ENCODE measurements around the gene UGT1A5.

UGT1A5 gene

GRCh38 chr2:233811732-233812131 is 99.0 kb downstream of the UGT1A5 start:
- TF ChIP-seq POLR2AphosphoS5 (IDR thresholded peaks at IDR 0.05; ENCODE audit: low read depth, low read length), result no peak
- no peak for TF ChIP-seq FOXP2 (optimal IDR thresholded peaks at IDR 0.05; ENCODE audit: borderline replicate concordance, extremely low read depth, extremely low read length, insufficient read depth)
- TF ChIP-seq REST (IDR thresholded peaks at IDR 0.05; ENCODE audit: insufficient read depth in 1 of 2, low read depth in 2 of 2, low read length in 2 of 2), result no peak
- TF ChIP-seq SIN3A (IDR thresholded peaks at IDR 0.05; ENCODE audit: borderline replicate concordance, insufficient read depth, low read length), result no peak
- no peak for TF ChIP-seq TAF1 (IDR thresholded peaks at IDR 0.05; ENCODE audit: borderline replicate concordance, insufficient read depth, low read length)

DNA sequence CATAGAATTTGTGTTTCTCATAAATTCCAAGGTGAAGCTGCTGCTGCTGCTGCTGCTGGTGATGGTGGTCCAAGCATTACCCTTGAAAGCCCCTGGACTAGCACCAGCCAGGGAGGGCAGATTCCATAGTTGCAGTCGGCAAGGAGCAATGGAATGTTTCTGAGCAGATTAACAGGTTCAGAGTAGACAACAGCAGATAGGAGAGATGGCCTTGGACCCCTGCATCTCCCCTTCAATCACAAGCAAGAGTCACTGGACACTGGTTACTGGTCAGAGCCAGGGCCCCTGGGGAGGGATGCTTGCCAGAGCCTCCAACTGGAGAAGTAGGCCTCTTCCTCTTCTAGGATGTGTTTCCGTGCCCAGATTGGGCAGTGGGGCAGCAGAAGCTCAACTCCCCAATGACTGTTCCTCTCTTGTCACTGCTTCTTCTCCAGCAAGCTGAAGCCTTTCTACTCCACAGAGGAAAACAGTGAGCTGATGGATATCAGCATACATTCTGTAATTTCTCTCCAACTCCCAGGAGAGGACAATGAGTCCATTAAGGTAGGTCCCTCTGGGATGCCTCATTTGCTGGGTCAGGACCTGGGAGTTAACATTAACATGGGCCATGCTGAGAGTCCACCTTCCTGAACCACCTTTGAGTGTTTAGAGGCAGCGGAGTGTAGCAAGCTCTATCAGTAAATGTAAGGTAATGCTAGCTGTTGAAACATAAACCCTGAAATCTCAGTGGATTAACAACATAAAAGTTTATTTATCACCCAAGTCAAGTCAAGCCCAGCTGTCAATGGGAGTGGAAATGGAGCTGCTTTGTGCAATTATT is 100.7 kb downstream of the UGT1A5 start:
- no peak for TF ChIP-seq POLR2AphosphoS5 (IDR thresholded peaks at IDR 0.05; ENCODE audit: low read depth, low read length)
- no peak for TF ChIP-seq TAF1 (IDR thresholded peaks at IDR 0.05; ENCODE audit: borderline replicate concordance, insufficient read depth, low read length)
- TF ChIP-seq FOXP2 (optimal IDR thresholded peaks at IDR 0.05; ENCODE audit: borderline replicate concordance, extremely low read depth, extremely low read length, insufficient read depth), result no peak
- no peak for TF ChIP-seq REST (IDR thresholded peaks at IDR 0.05; ENCODE audit: insufficient read depth in 1 of 2, low read depth in 2 of 2, low read length in 2 of 2)
- TF ChIP-seq SIN3A (IDR thresholded peaks at IDR 0.05; ENCODE audit: borderline replicate concordance, insufficient read depth, low read length), result no peak

GRCh38 chr2:233814056-233814835 is 101.5 kb downstream of the UGT1A5 start:
- no peak for TF ChIP-seq SIN3A (IDR thresholded peaks at IDR 0.05; ENCODE audit: borderline replicate concordance, insufficient read depth, low read length)
- TF ChIP-seq TAF1 (IDR thresholded peaks at IDR 0.05; ENCODE audit: borderline replicate concordance, insufficient read depth, low read length), result no peak
- TF ChIP-seq FOXP2 (optimal IDR thresholded peaks at IDR 0.05; ENCODE audit: borderline replicate concordance, extremely low read depth, extremely low read length, insufficient read depth), result no peak
- TF ChIP-seq POLR2AphosphoS5 (IDR thresholded peaks at IDR 0.05; ENCODE audit: low read depth, low read length), result no peak
- TF ChIP-seq REST (IDR thresholded peaks at IDR 0.05; ENCODE audit: insufficient read depth in 1 of 2, low read depth in 2 of 2, low read length in 2 of 2), result no peak

GRCh38 chr2:233815861-233816260 is 103.2 kb downstream of the UGT1A5 start:
- no peak for TF ChIP-seq SIN3A (IDR thresholded peaks at IDR 0.05; ENCODE audit: borderline replicate concordance, insufficient read depth, low read length)
- TF ChIP-seq FOXP2 (optimal IDR thresholded peaks at IDR 0.05; ENCODE audit: borderline replicate concordance, extremely low read depth, extremely low read length, insufficient read depth), result no peak
- no peak for TF ChIP-seq POLR2AphosphoS5 (IDR thresholded peaks at IDR 0.05; ENCODE audit: low read depth, low read length)
- TF ChIP-seq TAF1 (IDR thresholded peaks at IDR 0.05; ENCODE audit: borderline replicate concordance, insufficient read depth, low read length), result no peak
- no peak for TF ChIP-seq REST (IDR thresholded peaks at IDR 0.05; ENCODE audit: insufficient read depth in 1 of 2, low read depth in 2 of 2, low read length in 2 of 2)
